HG02571 (cell line): ENCODE results near the gene DNAH14.
"Not testable (repeated sequence)": the region's sequence is repeated elsewhere in the genome, so short reads cannot be mapped to it uniquely, and the experiment has no call there.

Source experiments
- ATAC-seq: cut with Tn5 transposase; IDR thresholded peaks from one replicate; pipeline ENCODE4 v1.9.1; 2021; ENCODE audit warnings: mild to moderate bottlenecking, moderate library complexity; ENCODE audit not compliant: unreplicated experiment

Gene DNAH14

DNA sequence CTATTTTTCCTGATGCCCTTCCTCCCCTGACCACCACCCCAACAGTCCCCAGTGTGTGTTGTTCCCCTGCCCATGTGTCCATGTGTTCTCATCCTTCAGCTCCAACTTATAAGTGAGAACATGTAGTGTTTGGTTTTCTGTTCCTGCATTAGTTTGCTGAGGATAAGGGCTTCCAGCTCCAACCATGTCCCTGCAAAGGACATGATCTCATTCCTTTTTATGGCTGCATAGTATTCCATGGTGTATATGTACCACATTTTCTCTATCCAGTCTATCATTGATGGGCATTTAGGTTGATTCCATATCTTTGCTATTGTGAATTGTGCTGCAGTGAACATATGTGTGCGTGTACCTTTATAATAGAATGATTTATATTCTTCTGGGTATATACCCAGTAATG, 303.5 kb downstream of the DNAH14 start:
- not testable (repeated sequence) for ATAC-seq

DNA sequence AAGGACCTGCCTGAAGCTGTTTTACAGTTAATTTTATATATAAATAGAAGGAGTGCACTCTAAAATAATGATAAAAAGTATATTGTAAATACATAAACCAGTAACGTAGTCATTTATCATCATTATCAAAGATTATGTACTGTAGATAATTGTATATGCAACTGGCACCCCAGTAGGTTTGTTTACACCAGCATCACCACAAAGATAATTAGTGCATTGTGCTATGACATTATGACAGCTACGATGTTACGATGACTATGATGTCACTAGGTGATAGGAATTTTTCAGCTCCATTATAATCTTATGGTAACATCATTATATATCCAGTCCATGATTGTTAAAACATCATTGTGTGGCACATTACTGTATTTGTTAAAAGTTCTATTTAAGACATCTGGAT, 313.1 kb downstream of the DNAH14 start:
- ATAC-seq: no peak

DNA sequence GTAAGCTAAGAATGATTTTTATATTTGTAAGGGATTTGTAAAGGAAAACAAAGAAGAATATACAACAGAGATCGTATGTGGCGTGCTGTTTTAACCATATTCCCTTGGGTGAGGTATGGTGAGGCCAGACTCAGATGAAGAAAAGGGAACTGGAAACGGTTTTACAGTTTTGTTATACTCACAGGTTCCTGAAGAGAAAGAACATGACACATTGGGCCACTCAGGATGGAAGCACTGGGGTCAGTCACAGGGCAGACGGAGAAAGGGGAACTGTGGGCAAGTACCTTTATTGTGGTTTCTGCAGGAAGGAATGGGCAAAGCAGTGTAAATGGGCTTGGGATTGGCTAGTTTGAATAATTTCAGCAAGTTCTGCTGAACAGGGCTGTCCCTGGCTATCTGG, 321.0 kb downstream of the DNAH14 start:
- ATAC-seq: no peak

- no peak for ATAC-seq
Measured at GRCh38 chr1:225253173-225253572, 323.7 kb downstream of the DNAH14 start.

GRCh38 chr1:225253784-225254183, 324.3 kb downstream of the DNAH14 start:
- ATAC-seq: no peak

GRCh38 chr1:225254676-225255075, 325.2 kb downstream of the DNAH14 start:
- ATAC-seq: no peak

GRCh38 chr1:225257081-225257480, 327.6 kb downstream of the DNAH14 start:
- ATAC-seq: no peak

DNA sequence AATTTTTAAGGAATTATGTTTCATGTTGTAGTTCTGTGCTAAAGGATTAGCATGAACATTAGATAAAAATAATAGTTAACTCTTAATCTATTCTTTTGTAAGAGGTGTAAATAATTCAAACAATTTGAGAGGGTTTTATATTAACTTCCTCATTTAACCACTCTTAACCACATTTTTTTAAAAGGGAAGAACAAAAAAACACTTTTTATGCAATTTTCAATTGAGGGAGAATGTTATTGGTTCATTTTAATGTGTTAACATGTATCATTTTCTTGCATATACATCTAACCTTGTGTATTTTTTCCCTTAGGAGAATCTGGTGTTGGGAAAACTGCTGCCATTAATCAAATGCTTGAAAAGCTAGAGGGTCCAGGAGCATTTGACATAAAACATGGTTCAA, 329.3 kb downstream of the DNAH14 start:
- ATAC-seq: no peak

- ATAC-seq: no peak
Measured at GRCh38 chr1:225259542-225259941, 330.1 kb downstream of the DNAH14 start.

DNA sequence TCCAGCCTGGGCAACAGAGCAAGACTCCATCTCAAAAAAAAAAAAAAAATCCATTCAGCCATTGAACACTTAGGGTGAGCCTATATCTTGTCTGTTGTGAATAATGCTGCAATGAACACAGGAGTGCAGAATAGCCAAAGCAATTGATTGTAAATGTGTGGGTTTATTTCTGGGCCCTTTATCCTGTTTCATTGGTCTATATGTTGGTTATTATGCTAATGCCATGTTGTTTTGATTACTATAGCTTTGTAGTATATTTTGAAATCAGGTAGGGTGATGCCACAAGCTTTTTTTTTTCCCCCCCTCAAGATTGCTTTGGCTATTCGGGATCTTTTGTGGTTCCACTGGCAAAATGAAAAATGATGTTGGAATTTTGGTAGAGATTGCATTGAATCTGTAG, 330.8 kb downstream of the DNAH14 start:
- no peak for ATAC-seq

- no peak for ATAC-seq
Measured at GRCh38 chr1:225277445-225277844, 348.0 kb downstream of the DNAH14 start.

- ATAC-seq: no peak
Measured at GRCh38 chr1:225280563-225280962, 351.1 kb downstream of the DNAH14 start.

DNA sequence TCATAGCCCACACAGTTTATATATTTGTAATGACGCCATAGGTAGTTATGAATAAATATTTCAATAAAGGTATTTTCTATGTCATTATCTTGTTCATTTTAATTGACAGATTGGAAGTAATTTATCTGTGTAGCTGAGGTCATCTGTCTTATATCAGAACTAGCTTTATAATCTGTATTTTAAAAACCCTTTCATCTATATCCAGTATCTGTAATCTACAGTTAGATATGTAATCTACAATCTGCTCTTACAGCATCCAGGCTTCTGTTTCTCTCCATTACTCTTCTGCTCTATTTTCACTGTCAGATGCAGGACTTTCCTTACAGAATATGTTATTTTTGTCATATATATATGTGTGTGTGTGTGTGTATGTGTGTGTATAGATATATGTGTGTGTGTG, 360.8 kb downstream of the DNAH14 start:
- no peak for ATAC-seq

DNA sequence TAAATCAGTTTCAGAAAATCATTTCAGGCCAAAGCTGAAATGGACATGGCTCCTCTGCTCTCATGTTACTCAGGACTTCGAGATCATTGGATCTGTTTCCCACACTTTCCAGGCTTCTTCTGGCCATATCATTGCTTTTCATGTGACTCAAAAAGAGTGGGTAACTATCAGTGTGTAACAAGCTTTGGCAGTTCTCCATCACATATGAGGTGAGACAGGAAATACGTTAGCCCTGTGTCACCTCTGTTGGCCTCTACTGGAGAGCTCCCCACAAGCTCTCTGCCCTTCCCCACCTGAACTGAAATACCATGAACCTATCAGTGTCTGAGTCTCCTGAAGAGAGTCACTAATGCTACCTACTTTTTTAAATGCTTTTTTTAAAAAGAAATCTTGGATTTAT, 370.1 kb downstream of the DNAH14 start:
- ATAC-seq: no peak

- no peak for ATAC-seq
Measured at GRCh38 chr1:225300381-225300780, 370.9 kb downstream of the DNAH14 start.

GRCh38 chr1:225304996-225305395, 375.5 kb downstream of the DNAH14 start:
- no peak for ATAC-seq

- not testable (repeated sequence) for ATAC-seq
Measured at GRCh38 chr1:225310544-225310943, 381.1 kb downstream of the DNAH14 start.

GRCh38 chr1:225318706-225319575, 389.5 kb downstream of the DNAH14 start:
- peak; percentile 85 for ATAC-seq

- no peak for ATAC-seq
Measured at GRCh38 chr1:225319871-225320270, 390.4 kb downstream of the DNAH14 start.

DNA sequence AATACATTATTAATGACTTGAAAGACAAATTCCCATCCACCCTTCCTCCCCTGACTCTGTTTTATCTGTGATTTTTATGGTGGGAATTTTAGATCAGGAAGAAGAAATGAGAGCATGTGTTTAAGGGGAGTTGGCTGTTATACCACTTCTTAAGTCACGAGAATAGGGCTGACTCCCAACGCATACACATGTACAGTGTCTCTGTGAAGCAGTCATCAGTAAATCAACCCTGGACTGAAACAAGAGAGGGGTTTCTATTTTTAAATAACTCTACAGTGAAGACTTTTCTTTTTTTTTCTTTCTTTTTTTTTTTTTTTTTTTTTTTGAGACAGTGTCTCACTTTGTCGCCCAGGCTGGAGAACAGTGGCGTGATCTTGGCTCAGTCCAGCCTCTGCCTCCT, 392.3 kb downstream of the DNAH14 start:
- no peak for ATAC-seq

- ATAC-seq: no peak
Measured at GRCh38 chr1:225329041-225329440, 399.6 kb downstream of the DNAH14 start.

DNA sequence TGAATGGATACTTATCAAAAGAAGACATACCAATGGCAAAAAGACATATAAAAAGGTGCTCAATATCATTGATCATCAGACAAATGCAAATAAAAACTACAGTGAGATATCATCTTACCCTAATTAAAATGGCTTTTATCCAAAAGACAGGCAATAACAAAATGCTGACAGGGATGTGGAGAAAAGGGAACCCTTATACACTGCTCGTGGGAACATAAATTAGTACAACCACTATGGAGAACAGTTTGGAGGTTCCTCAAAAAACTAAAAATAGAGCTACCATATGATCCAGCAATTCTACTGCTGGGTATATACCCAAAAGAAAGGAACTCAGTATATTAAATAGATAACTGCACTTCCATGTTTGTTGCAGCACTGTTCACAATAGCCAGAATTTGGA, 400.5 kb downstream of the DNAH14 start:
- not testable (repeated sequence) for ATAC-seq

- ATAC-seq: no peak
Measured at GRCh38 chr1:225332686-225333085, 403.2 kb downstream of the DNAH14 start.
